Smooth muscle cell (in vitro differentiated cells): Measurements from ENCODE around the gene EFL1. TPM values are rescaled to one million over a fixed set of nuclear protein-coding genes. Genes with fewer than 3 reads are reported as not detected.

Experiments
- DNase-seq: peaks from one replicate; lab custom pipeline; 2025; ENCODE audit not compliant: unreplicated experiment; lab: John Stamatoyannopoulos, UW
- H2AFZ ChIP-seq: fragments of 200-600 bp; sonication (generic); 2 replicates; pipeline ENCODE4 v1.6.0; 2016; ENCODE audit warnings: antibody characterized with exemption, low read depth, mild to moderate bottlenecking
- H3F3A ChIP-seq: fragments of 200-600 bp; sonication (generic); 2 replicates; pipeline ENCODE4 v1.6.0; 2017; ENCODE audit warnings: antibody characterized with exemption, low read depth
- H3K27ac ChIP-seq: fragments of 200-600 bp; sonication (generic); 2 replicates; pipeline ENCODE4 v1.5.1; 2016; ENCODE audit warnings: low read depth, mild to moderate bottlenecking
- H3K27me3 ChIP-seq: fragments of 200-600 bp; sonication (generic); 2 replicates; pipeline ENCODE4 v1.6.1; 2016; ENCODE audit warnings: low read depth, mild to moderate bottlenecking
- H3K36me3 ChIP-seq: fragments of 200-600 bp; sonication (generic); 2 replicates; pipeline ENCODE4 v1.5.1; 2016; ENCODE audit warnings: low read depth
- H3K4me1 ChIP-seq: fragments of 200-600 bp; sonication (generic); 2 replicates; pipeline ENCODE4 v1.5.1; 2016; ENCODE audit warnings: low read depth
- H3K4me2 ChIP-seq: fragments of 200-600 bp; sonication (generic); 2 replicates; pipeline ENCODE4 v1.6.0; 2016; ENCODE audit warnings: mild to moderate bottlenecking
- H3K4me3 ChIP-seq: fragments of 200-600 bp; sonication (generic); 2 replicates; pipeline ENCODE4 v1.5.1; 2016; ENCODE audit warnings: mild to moderate bottlenecking
- H3K79me2 ChIP-seq: fragments of 200-600 bp; sonication (generic); 2 replicates; pipeline ENCODE4 v1.6.0; 2016; ENCODE audit warnings: low read depth, mild to moderate bottlenecking
- H3K9ac ChIP-seq: fragments of 200-600 bp; sonication (generic); 2 replicates; pipeline ENCODE4 v1.6.0; 2016; ENCODE audit warnings: low read depth
- H3K9me3 ChIP-seq: fragments of 200-600 bp; sonication (generic); replicated peaks from 2 replicates; pipeline ENCODE4 v1.5.1; 2016; ENCODE audit warnings: low read depth
- H4K20me1 ChIP-seq: fragments of 200-600 bp; sonication (generic); 2 replicates; pipeline ENCODE4 v1.6.0; 2016; ENCODE audit warnings: low read depth
- CTCF ChIP-seq: fragments of 200-600 bp; sonication (generic); IDR thresholded peaks from 2 replicates; pipeline ENCODE4 v1.5.1; 2017; ENCODE audit warnings: borderline replicate concordance, mild to moderate bottlenecking, antibody characterized with exemption; ENCODE audit not compliant: insufficient read depth, poor library complexity, severe bottlenecking
- WGBS: methylation state at CpG from one replicate; pipeline ENCODE4 v1.1.7; 2016; ENCODE audit warnings: low lambda C conversion rate; 5-methylcytosine and 5-hydroxymethylcytosine counted together
- polyA plus RNA-seq: library from polyadenylated mRNA; unstranded; fragments of >200 nt; fragmentation: Nextera tagmentation; extraction: Ambion mirVana; gene quantifications from 2 replicates; pipeline ENCODE4 v1.2.1, GENCODE V29; 2016
- total RNA-seq: library from RNA; depleted of rRNA; stranded (reverse); fragments of >200 nt; gene quantifications from 2 replicates; pipeline ENCODE4 v1.2.3, GENCODE V29; 2014

The EFL1 gene
- total and polyA plus RNA-seq, 2 experiments from 2014 or later: 4.5 to 12.8 TPM

GRCh38 chr15:82136120-82136519, 126.4 kb downstream of the EFL1 start:
- no peak overlapping the region for H3K4me2 ChIP-seq
- DNase-seq: no peak
- H3K9ac ChIP-seq: no peak overlapping the region
- no peaks in the 10 kb centered on the region for H3K9me3 ChIP-seq
- no peaks in the 10 kb centered on the region for H3K79me2 ChIP-seq
- no peak overlapping the region for H3K27ac ChIP-seq
- H3F3A ChIP-seq: no peaks in the 10 kb centered on the region
- no peaks in the 10 kb centered on the region for H3K36me3 ChIP-seq
- 95% methylated on average over 3 of the region's 3 CpGs for WGBS
- H3K4me1 ChIP-seq: no peaks in the 10 kb centered on the region
- no peak overlapping the region for H3K4me3 ChIP-seq
- H2AFZ ChIP-seq: no peak overlapping the region
- no peaks in the 10 kb centered on the region for H3K27me3 ChIP-seq
- no peaks in the 10 kb centered on the region for H4K20me1 ChIP-seq
- no peak for TF ChIP-seq CTCF

GRCh38 chr15:82135638-82136037, 126.9 kb downstream of the EFL1 start:
- Histone ChIP-seq H3K9ac (no peak overlapping the region), H3K27me3 (no peaks in the 10 kb centered on the region), H3K9me3 (no peaks in the 10 kb centered on the region), H3K4me3 (no peak overlapping the region), H3K4me2 (no peak overlapping the region), H3K27ac (no peak overlapping the region), H3K36me3 (no peaks in the 10 kb centered on the region), H3F3A (no peaks in the 10 kb centered on the region), H4K20me1 (no peaks in the 10 kb centered on the region), H3K4me1 (no peaks in the 10 kb centered on the region), H2AFZ (no peak overlapping the region), H3K79me2 (no peaks in the 10 kb centered on the region)
- no peak for TF ChIP-seq CTCF
- WGBS: 96% methylated on average over 3 of the region's 3 CpGs
- no peak for DNase-seq

- Histone ChIP-seq H3K79me2 (no peaks in the 10 kb centered on the region), H3K9me3 (no peaks in the 10 kb centered on the region), H3K36me3 (no peaks in the 10 kb centered on the region), H3K27me3 (no peaks in the 10 kb centered on the region), H3K4me2 (no peak overlapping the region), H4K20me1 (no peaks in the 10 kb centered on the region), H3K4me1 (no peaks in the 10 kb centered on the region), H3K27ac (no peak overlapping the region), H3F3A (no peaks in the 10 kb centered on the region), H2AFZ (no peak overlapping the region), H3K9ac (no peak overlapping the region), H3K4me3 (no peak overlapping the region)
- no peak for TF ChIP-seq CTCF
- no peak for DNase-seq
- 91% methylated on average over 3 of the region's 3 CpGs for WGBS
Observed at GRCh38 chr15:82134461-82134860, 128.1 kb downstream of the EFL1 start.

GRCh38 chr15:82133251-82133650, 129.3 kb downstream of the EFL1 start:
- no peak for TF ChIP-seq CTCF
- no peaks in the 10 kb centered on the region for H3K27me3 ChIP-seq
- no peaks in the 10 kb centered on the region for H4K20me1 ChIP-seq
- H3K4me3 ChIP-seq: no peak overlapping the region
- 100% methylated on average over 1 of the region's 1 CpG for WGBS
- H3K27ac ChIP-seq: no peak overlapping the region
- no peaks in the 10 kb centered on the region for H3K4me1 ChIP-seq
- no peak overlapping the region for H3K9ac ChIP-seq
- H2AFZ ChIP-seq: no peak overlapping the region
- H3K79me2 ChIP-seq: no peaks in the 10 kb centered on the region
- no peaks in the 10 kb centered on the region for H3K36me3 ChIP-seq
- H3F3A ChIP-seq: no peaks in the 10 kb centered on the region
- H3K4me2 ChIP-seq: no peak overlapping the region
- no peaks in the 10 kb centered on the region for H3K9me3 ChIP-seq
- no peak for DNase-seq
